RWPE2 (cell line): ENCODE measurements around the gene GABRG2.

Experiments used
- ATAC-seq: fragments of 200-7000 bp; cut with Tn5 transposase; 3 replicates; pipeline ENCODE4 v1.9.1; 2021; ENCODE audit warnings: low read depth
- DNase-seq: peaks from one replicate; pipeline ENCODE4 v3.0.0-alpha.2; 2020; ENCODE audit warnings: low spot score
- H3K27ac ChIP-seq: fragments of 450-650 bp; 2 replicates; pipeline ENCODE4 v1.5.1; 2017; ENCODE audit warnings: mild to moderate bottlenecking; ENCODE audit not compliant: poor library complexity, severe bottlenecking
- H3K27me3 ChIP-seq: fragments of 250-450 bp; sonication (Bioruptor Pico); 2 replicates; pipeline ENCODE4 v1.5.1; 2021; ENCODE audit warnings: mild to moderate bottlenecking, moderate library complexity; ENCODE audit not compliant: insufficient read depth, poor library complexity, severe bottlenecking
- H3K36me3 ChIP-seq: fragments of 250-450 bp; sonication (Bioruptor Pico); 2 replicates; pipeline ENCODE4 v1.5.1; 2020; ENCODE audit warnings: low read depth, mild to moderate bottlenecking, moderate library complexity
- H3K4me1 ChIP-seq: fragments of 250-450 bp; sonication (Bioruptor Pico); 2 replicates; pipeline ENCODE4 v1.5.1; 2021; ENCODE audit warnings: mild to moderate bottlenecking, moderate library complexity; ENCODE audit not compliant: insufficient read depth, poor library complexity, severe bottlenecking
- H3K4me3 ChIP-seq: fragments of 250-450 bp; sonication (Bioruptor Pico); 2 replicates; pipeline ENCODE4 v1.5.1; 2021; ENCODE audit warnings: mild to moderate bottlenecking, moderate library complexity; ENCODE audit not compliant: severe bottlenecking
- H3K9me3 ChIP-seq: fragments of 250-450 bp; sonication (Bioruptor Pico); 2 replicates; pipeline ENCODE4 v1.5.1; 2021; ENCODE audit warnings: mild to moderate bottlenecking, moderate library complexity; ENCODE audit not compliant: severe bottlenecking
- TF ChIP-seq, protein P1 (sequence below): fragments of 450-650 bp; IDR thresholded peaks from one replicate; pipeline ENCODE4 v1.5.1; 2017; ENCODE audit warnings: mild to moderate bottlenecking, moderate library complexity; ENCODE audit not compliant: poor library complexity, severe bottlenecking

GABRG2 gene

DNA sequence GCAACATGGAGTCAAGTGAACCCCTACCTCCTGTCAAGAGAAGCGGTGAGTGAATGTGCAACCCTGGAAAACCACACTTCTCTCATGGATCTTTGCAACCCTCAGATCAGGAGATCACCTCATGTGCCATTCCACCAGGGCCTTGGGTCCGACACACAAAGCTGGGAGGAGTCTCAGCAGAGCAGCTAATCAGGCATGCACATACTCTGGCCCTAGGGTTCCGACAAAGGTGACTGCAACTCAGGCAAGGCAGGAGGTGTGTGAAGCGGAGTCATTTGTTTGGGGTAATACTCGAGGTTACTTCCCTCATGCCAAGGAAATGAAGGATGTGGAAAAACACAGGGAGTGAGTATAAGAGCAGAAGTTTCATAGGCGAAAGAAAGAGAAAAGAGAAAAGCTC lies 96.1 kb downstream of the GABRG2 start:
- TF ChIP-seq, protein P1, sequence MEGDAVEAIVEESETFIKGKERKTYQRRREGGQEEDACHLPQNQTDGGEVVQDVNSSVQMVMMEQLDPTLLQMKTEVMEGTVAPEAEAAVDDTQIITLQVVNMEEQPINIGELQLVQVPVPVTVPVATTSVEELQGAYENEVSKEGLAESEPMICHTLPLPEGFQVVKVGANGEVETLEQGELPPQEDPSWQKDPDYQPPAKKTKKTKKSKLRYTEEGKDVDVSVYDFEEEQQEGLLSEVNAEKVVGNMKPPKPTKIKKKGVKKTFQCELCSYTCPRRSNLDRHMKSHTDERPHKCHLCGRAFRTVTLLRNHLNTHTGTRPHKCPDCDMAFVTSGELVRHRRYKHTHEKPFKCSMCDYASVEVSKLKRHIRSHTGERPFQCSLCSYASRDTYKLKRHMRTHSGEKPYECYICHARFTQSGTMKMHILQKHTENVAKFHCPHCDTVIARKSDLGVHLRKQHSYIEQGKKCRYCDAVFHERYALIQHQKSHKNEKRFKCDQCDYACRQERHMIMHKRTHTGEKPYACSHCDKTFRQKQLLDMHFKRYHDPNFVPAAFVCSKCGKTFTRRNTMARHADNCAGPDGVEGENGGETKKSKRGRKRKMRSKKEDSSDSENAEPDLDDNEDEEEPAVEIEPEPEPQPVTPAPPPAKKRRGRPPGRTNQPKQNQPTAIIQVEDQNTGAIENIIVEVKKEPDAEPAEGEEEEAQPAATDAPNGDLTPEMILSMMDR, result no peak
- peaks cover 9% of the 10 kb centered on the region for H3K9me3 ChIP-seq
- no peaks in the 10 kb centered on the region for H3K36me3 ChIP-seq

DNA sequence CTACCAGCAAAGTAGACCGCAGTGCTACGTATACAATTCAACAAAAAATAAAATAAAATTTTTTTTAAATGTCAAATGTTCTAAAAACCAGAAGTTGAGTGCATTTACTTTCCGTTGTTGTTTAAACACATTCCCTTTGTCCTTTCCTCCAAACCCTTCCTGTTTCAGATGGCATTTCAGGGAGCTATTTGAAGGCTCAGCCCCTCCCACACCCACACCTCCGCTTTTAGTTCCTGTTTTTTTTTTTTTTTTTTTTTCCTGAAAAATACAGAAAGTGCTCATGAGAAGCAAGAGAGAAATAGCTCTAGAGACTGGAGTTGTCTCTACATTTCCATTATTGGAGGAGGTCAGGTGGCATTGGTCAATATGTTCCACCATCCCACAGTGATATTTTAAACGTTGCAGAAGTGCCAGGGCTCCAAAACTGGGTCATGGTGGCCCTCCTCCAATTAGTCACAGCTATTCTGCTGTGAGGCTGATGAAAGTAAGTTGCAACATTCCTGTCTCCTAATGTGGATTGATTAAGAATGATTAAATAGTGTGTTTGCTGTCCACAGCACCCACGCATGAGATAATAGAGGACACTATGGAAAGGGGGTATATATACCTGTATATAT lies 106.9 kb downstream of the GABRG2 start:
- Histone ChIP-seq H3K9me3 (no peaks in the 10 kb centered on the region), H3K36me3 (no peaks in the 10 kb centered on the region), H3K4me1 (no peaks in the 10 kb centered on the region), H3K4me3 (no peak overlapping the region), H3K27ac (no peak overlapping the region), H3K27me3 (no peaks in the 10 kb centered on the region)
- DNase-seq (no peak), ATAC-seq (no peak)
- TF ChIP-seq, protein P1, result no peak

More for the DNA sequence above, 96.1 kb downstream of the GABRG2 start:
- no peak for DNase-seq
- Histone ChIP-seq H3K4me3 (no peak overlapping the region), H3K27me3 (no peaks in the 10 kb centered on the region), H3K27ac (no peak overlapping the region), H3K4me1 (no peaks in the 10 kb centered on the region)
- no peak for ATAC-seq

DNA sequence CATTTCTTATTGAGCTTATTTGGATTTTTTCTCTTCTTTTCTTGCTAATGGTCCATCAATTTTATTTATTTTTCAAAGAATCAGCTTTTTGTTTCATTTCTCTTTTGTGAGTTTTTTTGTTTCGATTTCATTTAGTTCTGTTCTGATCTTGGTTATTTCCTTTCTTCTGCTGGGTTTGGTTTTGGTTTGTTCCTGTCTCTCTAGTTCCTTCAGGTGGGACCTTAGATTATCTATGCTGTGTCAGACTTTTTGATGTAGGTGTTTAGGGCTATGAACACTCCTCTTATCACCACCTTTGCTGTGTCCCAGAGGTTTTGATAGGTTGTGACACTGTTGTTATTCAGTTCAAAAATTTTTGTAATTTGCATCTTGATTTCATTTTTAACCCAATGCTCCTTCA lies 119.8 kb downstream of the GABRG2 start:
- Histone ChIP-seq H3K4me3 (no peak overlapping the region), H3K4me1 (no peaks in the 10 kb centered on the region), H3K9me3 (peaks cover 8% of the 10 kb centered on the region), H3K36me3 (no peaks in the 10 kb centered on the region), H3K27ac (no peak overlapping the region), H3K27me3 (no peaks in the 10 kb centered on the region)
- no peak for DNase-seq
- ATAC-seq, result no peak
- TF ChIP-seq, protein P1, result no peak

DNA sequence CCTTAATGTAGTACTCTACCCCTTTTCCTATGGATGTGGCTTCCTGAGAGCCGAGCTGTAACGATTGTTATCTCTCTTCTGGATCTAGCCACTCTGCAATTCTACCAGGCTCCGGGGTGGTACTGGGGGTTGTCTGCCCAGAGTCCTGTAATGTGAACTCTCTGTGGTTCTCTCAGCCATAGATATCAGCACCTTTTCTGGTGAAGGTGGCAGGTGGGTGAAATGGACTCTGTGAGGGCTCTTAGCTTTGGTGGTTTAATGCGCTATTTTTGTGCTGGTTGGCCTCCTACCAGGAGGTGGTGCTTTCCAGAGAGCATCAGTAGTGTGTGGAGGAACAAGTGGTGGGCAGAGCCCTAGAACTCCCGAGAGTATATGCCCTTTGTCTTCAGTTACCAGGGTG lies 122.1 kb downstream of the GABRG2 start:
- no peaks in the 10 kb centered on the region for H3K4me1 ChIP-seq
- no peak for ATAC-seq
- H3K9me3 ChIP-seq, result peaks cover 4% of the 10 kb centered on the region

DNA sequence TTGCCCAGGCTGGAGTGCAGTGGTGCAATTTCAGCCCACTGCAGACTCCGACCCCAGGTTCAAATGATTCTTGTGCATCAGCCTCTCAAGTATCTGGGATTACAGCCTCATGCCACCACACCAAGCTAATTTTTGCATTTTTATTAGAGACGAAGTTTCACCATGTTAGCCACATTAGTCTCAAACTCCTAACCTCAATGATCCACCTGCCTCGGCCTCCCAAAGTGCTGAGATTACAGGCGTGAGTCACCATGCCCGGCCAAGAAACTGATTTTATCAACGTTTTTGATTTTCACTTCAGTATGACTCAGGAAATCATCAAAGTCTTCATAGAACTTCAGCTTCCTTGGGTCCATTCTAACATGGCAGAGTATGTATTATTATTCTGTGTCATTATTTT lies 125.4 kb downstream of the GABRG2 start:
- TF ChIP-seq, protein P1, result no peak
- Histone ChIP-seq H3K27ac (no peak overlapping the region), H3K9me3 (peaks cover 5% of the 10 kb centered on the region), H3K27me3 (no peaks in the 10 kb centered on the region), H3K4me3 (no peak overlapping the region), H3K4me1 (no peaks in the 10 kb centered on the region), H3K36me3 (no peaks in the 10 kb centered on the region)
- ATAC-seq, result no peak
- no peak for DNase-seq

More for the DNA sequence above, 122.1 kb downstream of the GABRG2 start:
- TF ChIP-seq, protein P1, result no peak
- no peaks in the 10 kb centered on the region for H3K36me3 ChIP-seq
- H3K27me3 ChIP-seq, result no peaks in the 10 kb centered on the region
- no peak overlapping the region for H3K4me3 ChIP-seq
- H3K27ac ChIP-seq, result no peak overlapping the region
- no peak for DNase-seq
